ENCODE results near the gene STX2. TPM values are rescaled to one million over a fixed set of nuclear protein-coding genes. Genes with fewer than 3 reads are reported as not detected.

Gene STX2
- total and polyA plus RNA-seq, 3 experiments from 2014 or later: 10.7 to 23.0 (median 22.1) TPM

GRCh38 chr12:130780880-130781575 lies 58.0 kb downstream of the STX2 start:
- peaks cover 9% of the 10 kb centered on the region for H3K9me3 ChIP-seq (ENCODE audit: low read length)
- Mint-ChIP-seq H3K4me1 (peaks cover 5 to 7% (median 7%) of the 10 kb centered on the region in 3 donors), H3K27ac (peak overlapping the region in 1 of 8 donors; percentile 87), H3K27me3 (peaks cover 2 to 5% of the 10 kb centered on the region in 2 donors), H3K9me3 (peaks cover 7 to 15% (median 11%) of the 10 kb centered on the region in 5 donors), H3K36me3 (peaks cover 29 to 33% (median 31%) of the 10 kb centered on the region in 3 donors), H3K4me3 (no peak overlapping the region)
- no peak overlapping the region for H3K4me3 ChIP-seq (ENCODE audit: low read length)
- ChIA-PET POLR2A (no interaction called here), CTCF (no interaction called here)
- H3K4me1 ChIP-seq (ENCODE audit: insufficient read depth, low read length): peaks cover 4% of the 10 kb centered on the region
- no peak overlapping the region for H3K27ac ChIP-seq (ENCODE audit: low read depth, low read length)
- H3K27me3 ChIP-seq (ENCODE audit: insufficient read depth, low read length, poor library complexity, severe bottlenecking): peaks cover 5% of the 10 kb centered on the region
- DNase-seq: no peak
- H3K36me3 ChIP-seq (ENCODE audit: insufficient read depth, low read length): no peaks in the 10 kb centered on the region

- Histone ChIP-seq H3K27me3 (ENCODE audit: insufficient read depth, low read length, poor library complexity, severe bottlenecking) (peaks cover 8% of the 10 kb centered on the region), H3K4me1 (ENCODE audit: insufficient read depth, low read length) (peaks cover 10% of the 10 kb centered on the region), H3K36me3 (ENCODE audit: insufficient read depth, low read length) (no peaks in the 10 kb centered on the region), H3K27ac (ENCODE audit: low read depth, low read length) (no peak overlapping the region), H3K9me3 (ENCODE audit: low read length) (peaks cover 6% of the 10 kb centered on the region), H3K4me3 (ENCODE audit: low read length) (no peak overlapping the region)
- no peak overlapping the region for H3K4me3 Mint-ChIP-seq
- peaks cover 29 to 30% (median 29%) of the 10 kb centered on the region in 3 donors for H3K36me3 Mint-ChIP-seq
- no peak overlapping the region for H3K27ac Mint-ChIP-seq
- H3K27me3 Mint-ChIP-seq: peaks cover 2 to 10% of the 10 kb centered on the region in 2 donors
- peaks cover 9 to 14% (median 14%) of the 10 kb centered on the region in 3 donors for H3K4me1 Mint-ChIP-seq
- peaks cover 7 to 15% (median 11%) of the 10 kb centered on the region in 5 donors for H3K9me3 Mint-ChIP-seq
- POLR2A ChIA-PET: no interaction called here
- CTCF ChIA-PET: no interaction called here
- DNase-seq: no peak
Observed at GRCh38 chr12:130780325-130780724, 58.7 kb downstream of the STX2 start.

GRCh38 chr12:130778776-130779175 lies 60.3 kb downstream of the STX2 start:
- H3K9me3 Mint-ChIP-seq: peaks cover 0 to 2% (median 1%) of the 10 kb centered on the region in 5 donors
- H3K4me3 Mint-ChIP-seq: no peak overlapping the region
- no peak overlapping the region for H3K27ac ChIP-seq (ENCODE audit: low read depth, low read length)
- peaks cover 10% of the 10 kb centered on the region for H3K4me1 ChIP-seq (ENCODE audit: insufficient read depth, low read length)
- peaks cover 6 to 12% of the 10 kb centered on the region in 2 donors for H3K27me3 Mint-ChIP-seq
- peaks cover 9 to 15% (median 14%) of the 10 kb centered on the region in 3 donors for H3K4me1 Mint-ChIP-seq
- H3K4me3 ChIP-seq (ENCODE audit: low read length): no peak overlapping the region
- no peaks in the 10 kb centered on the region for H3K9me3 ChIP-seq (ENCODE audit: low read length)
- H3K27me3 ChIP-seq (ENCODE audit: insufficient read depth, low read length, poor library complexity, severe bottlenecking): peaks cover 8% of the 10 kb centered on the region
- CTCF ChIA-PET: no interaction called here
- no peak for DNase-seq
- H3K27ac Mint-ChIP-seq: peak overlapping the region in 1 of 8 donors; percentile 7
- no peaks in the 10 kb centered on the region for H3K36me3 ChIP-seq (ENCODE audit: insufficient read depth, low read length)
- H3K36me3 Mint-ChIP-seq: peaks cover 14 to 18% (median 18%) of the 10 kb centered on the region in 3 donors
- POLR2A ChIA-PET: no interaction called here

GRCh38 chr12:130776857-130777339 lies 62.2 kb downstream of the STX2 start:
- Histone ChIP-seq H3K4me3 (ENCODE audit: low read length) (peak overlapping the region; percentile 70), H3K4me1 (ENCODE audit: insufficient read depth, low read length) (peaks cover 10% of the 10 kb centered on the region), H3K27me3 (ENCODE audit: insufficient read depth, low read length, poor library complexity, severe bottlenecking) (peaks cover 8% of the 10 kb centered on the region), H3K27ac (ENCODE audit: low read depth, low read length) (no peak overlapping the region), H3K36me3 (ENCODE audit: insufficient read depth, low read length) (no peaks in the 10 kb centered on the region), H3K9me3 (ENCODE audit: low read length) (no peaks in the 10 kb centered on the region)
- no peak for DNase-seq
- ChIA-PET CTCF (interaction anchor here (1.1 kb wide), 1 partner anchor 40 kb away, joined by 3 read pairs; no protein-coding TSS in a partner anchor), POLR2A (no interaction called here)
- peaks cover 5 to 10% (median 7%) of the 10 kb centered on the region in 3 donors for H3K36me3 Mint-ChIP-seq
- peak overlapping the region; percentile 78 to 89 (median 85) for H3K4me3 Mint-ChIP-seq
- peak overlapping the region in 1 of 8 donors; percentile 50 for H3K27ac Mint-ChIP-seq
- no peaks in the 10 kb centered on the region for H3K9me3 Mint-ChIP-seq
- H3K4me1 Mint-ChIP-seq: peaks cover 9 to 15% (median 14%) of the 10 kb centered on the region in 3 donors
- peaks cover 9 to 22% of the 10 kb centered on the region in 2 donors for H3K27me3 Mint-ChIP-seq

GRCh38 chr12:130775953-130776856 lies 62.8 kb downstream of the STX2 start:
- Histone ChIP-seq H3K27me3 (ENCODE audit: insufficient read depth, low read length, poor library complexity, severe bottlenecking) (peaks cover 8% of the 10 kb centered on the region), H3K4me3 (ENCODE audit: low read length) (peak overlapping the region; percentile 70), H3K9me3 (ENCODE audit: low read length) (no peaks in the 10 kb centered on the region), H3K4me1 (ENCODE audit: insufficient read depth, low read length) (peaks cover 10% of the 10 kb centered on the region), H3K27ac (ENCODE audit: low read depth, low read length) (no peak overlapping the region), H3K36me3 (ENCODE audit: insufficient read depth, low read length) (no peaks in the 10 kb centered on the region)
- ChIA-PET POLR2A (no interaction called here), CTCF (interaction anchor here (1.1 kb wide), 1 partner anchor 41 kb away, joined by 3 read pairs; no protein-coding TSS in a partner anchor)
- Mint-ChIP-seq H3K27ac (peak overlapping the region in 4 of 8 donors; percentile 53 to 83 (median 72)), H3K36me3 (peaks cover 2 to 9% (median 3%) of the 10 kb centered on the region in 3 donors), H3K4me1 (peaks cover 9 to 15% (median 14%) of the 10 kb centered on the region in 3 donors), H3K4me3 (peak overlapping the region; percentile 78 to 89 (median 85)), H3K27me3 (peaks cover 9 to 25% of the 10 kb centered on the region in 2 donors), H3K9me3 (no peaks in the 10 kb centered on the region)
- peak in 3 of 5 donors; percentile 13 to 54 (median 26) for DNase-seq

- no peaks in the 10 kb centered on the region for H3K36me3 Mint-ChIP-seq
- H3K4me3 Mint-ChIP-seq: no peak overlapping the region
- Histone ChIP-seq H3K27ac (ENCODE audit: low read depth, low read length) (no peak overlapping the region), H3K9me3 (ENCODE audit: low read length) (no peaks in the 10 kb centered on the region), H3K4me1 (ENCODE audit: insufficient read depth, low read length) (peaks cover under 1% of the 10 kb centered on the region), H3K27me3 (ENCODE audit: insufficient read depth, low read length, poor library complexity, severe bottlenecking) (no peaks in the 10 kb centered on the region), H3K36me3 (ENCODE audit: insufficient read depth, low read length) (no peaks in the 10 kb centered on the region), H3K4me3 (ENCODE audit: low read length) (no peak overlapping the region)
- H3K4me1 Mint-ChIP-seq: peaks cover 1 to 3% (median 3%) of the 10 kb centered on the region in 3 donors
- POLR2A ChIA-PET: no interaction called here
- H3K9me3 Mint-ChIP-seq: no peaks in the 10 kb centered on the region
- no peak overlapping the region for H3K27ac Mint-ChIP-seq
- no peak for DNase-seq
- CTCF ChIA-PET: no interaction called here
- peaks cover 17 to 19% of the 10 kb centered on the region in 2 donors for H3K27me3 Mint-ChIP-seq
Observed at GRCh38 chr12:130770413-130771028, 68.5 kb downstream of the STX2 start.

- Histone ChIP-seq H3K27me3 (ENCODE audit: insufficient read depth, low read length, poor library complexity, severe bottlenecking) (no peaks in the 10 kb centered on the region), H3K9me3 (ENCODE audit: low read length) (no peaks in the 10 kb centered on the region), H3K36me3 (ENCODE audit: insufficient read depth, low read length) (no peaks in the 10 kb centered on the region), H3K4me1 (ENCODE audit: insufficient read depth, low read length) (no peaks in the 10 kb centered on the region), H3K4me3 (ENCODE audit: low read length) (no peak overlapping the region), H3K27ac (ENCODE audit: low read depth, low read length) (no peak overlapping the region)
- ChIA-PET POLR2A (no interaction called here), CTCF (no interaction called here)
- Mint-ChIP-seq H3K4me3 (no peak overlapping the region), H3K27me3 (peaks cover 10 to 13% of the 10 kb centered on the region in 2 donors), H3K9me3 (no peaks in the 10 kb centered on the region), H3K27ac (peak overlapping the region in 1 of 8 donors; percentile 66), H3K4me1 (no peaks in the 10 kb centered on the region), H3K36me3 (no peaks in the 10 kb centered on the region)
- DNase-seq: no peak
Observed at GRCh38 chr12:130768120-130768519, 70.9 kb downstream of the STX2 start.

Data from CD8-positive, alpha-beta memory T cell (primary cell).